PC-9 (cell line): Measurements from ENCODE around the gene ARID5A. TPM values are rescaled to one million over a fixed set of nuclear protein-coding genes. Genes with fewer than 3 reads are reported as not detected.

Experiments
- BruUV-seq: library from RNA; stranded (reverse); fragments of 400-500 nt; replicated peaks from 2 replicates; lab custom pipeline; 2021; lab: Mats Ljungman, UMichigan
- CTCF ChIA-PET: fragments of 300-600 bp; sonication (Branson Sonifier 250); formaldehyde crosslinking; loops from one replicate; lab custom pipeline; 2022; ENCODE audit warnings: antibody characterized with exemption; lab: Charles Lee
- POLR2A ChIA-PET: fragments of 300-600 bp; sonication (Branson Sonifier 250); formaldehyde crosslinking; loops from one replicate; lab custom pipeline; 2022; ENCODE audit warnings: antibody characterized with exemption; ENCODE audit not compliant: unreplicated experiment; lab: Charles Lee
- DNase-seq, 2 experiments: peaks; one replicate each; pipeline versions ENCODE4 v3.0.0 to v3.0.0-alpha.2; 2015 to 2022; ENCODE audit warnings: mixed read lengths in 1 of 2
- H2AFZ ChIP-seq: fragments of 200-600 bp; sonication (generic); 2 replicates; pipeline ENCODE4 v1.8.1; 2017; ENCODE audit warnings: antibody characterized with exemption
- H3F3A ChIP-seq: fragments of 200-600 bp; sonication (generic); 2 replicates; pipeline ENCODE4 v1.8.1; 2017; ENCODE audit warnings: antibody characterized with exemption, mild to moderate bottlenecking, low read depth; ENCODE audit not compliant: insufficient read depth
- H3K27ac ChIP-seq: fragments of 200-600 bp; sonication (generic); 2 replicates; pipeline ENCODE4 v1.6.1; 2016; ENCODE audit warnings: mixed run types
- H3K27me3 ChIP-seq: fragments of 200-600 bp; sonication (generic); 2 replicates; pipeline ENCODE4 v1.6.1; 2016; ENCODE audit warnings: low read depth, mixed run types; ENCODE audit not compliant: insufficient read depth
- H3K36me3 ChIP-seq: fragments of 200-600 bp; sonication (generic); 2 replicates; pipeline ENCODE4 v1.6.1; 2016; ENCODE audit warnings: low read depth, mixed run types
- H3K4me1 ChIP-seq: fragments of 200-600 bp; sonication (generic); replicated peaks from 2 replicates; pipeline ENCODE4 v1.6.1; 2016; ENCODE audit warnings: mixed run types; ENCODE audit not compliant: insufficient read depth
- H3K4me2 ChIP-seq: fragments of 200-600 bp; sonication (generic); 2 replicates; pipeline ENCODE4 v1.6.1; 2017; ENCODE audit warnings: mixed run types
- H3K4me3 ChIP-seq: fragments of 200-600 bp; sonication (generic); 2 replicates; pipeline ENCODE4 v1.6.1; 2016; ENCODE audit warnings: mixed run types
- H3K79me2 ChIP-seq: fragments of 200-600 bp; sonication (generic); 2 replicates; pipeline ENCODE4 v1.6.1; 2017; ENCODE audit warnings: low read depth, mixed run types
- H3K9me2 ChIP-seq: fragments of 200-600 bp; sonication (generic); 2 replicates; pipeline ENCODE4 v1.8.1; 2017; ENCODE audit warnings: mild to moderate bottlenecking; ENCODE audit not compliant: insufficient read depth
- H3K9me3 ChIP-seq: fragments of 200-600 bp; sonication (generic); 2 replicates; pipeline ENCODE4 v1.8.1; 2016; ENCODE audit warnings: low read depth; ENCODE audit not compliant: insufficient read depth
- H4K20me1 ChIP-seq: fragments of 200-600 bp; sonication (generic); 2 replicates; pipeline ENCODE4 v1.8.1; 2017; ENCODE audit not compliant: insufficient read depth
- CTCF ChIP-seq: fragments of 200-600 bp; sonication (generic); conservative IDR thresholded peaks from 2 replicates; pipeline ENCODE4 v1.6.1; 2017; ENCODE audit warnings: mixed run types, antibody characterized with exemption, mild to moderate bottlenecking, moderate library complexity
- EZH2 ChIP-seq: fragments of 200-600 bp; sonication (generic); IDR thresholded peaks from 2 replicates; pipeline ENCODE4 v1.8.0; 2017; ENCODE audit warnings: antibody characterized with exemption, low read depth
- intact Hi-C: fragments of 100-400 bp; cut with micrococcal nuclease; formaldehyde crosslinking; loops from one replicate; pipeline ENCODE4 v1.10.0; 2022; ENCODE audit not compliant: unreplicated experiment
- total RNA-seq: library from RNA; stranded (reverse); gene quantifications from 2 replicates; pipeline ENCODE4 v1.2.3, GENCODE V29; 2021

Gene ARID5A
- total RNA-seq, 1 experiment from 2014 or later = 6.0 TPM

DNA sequence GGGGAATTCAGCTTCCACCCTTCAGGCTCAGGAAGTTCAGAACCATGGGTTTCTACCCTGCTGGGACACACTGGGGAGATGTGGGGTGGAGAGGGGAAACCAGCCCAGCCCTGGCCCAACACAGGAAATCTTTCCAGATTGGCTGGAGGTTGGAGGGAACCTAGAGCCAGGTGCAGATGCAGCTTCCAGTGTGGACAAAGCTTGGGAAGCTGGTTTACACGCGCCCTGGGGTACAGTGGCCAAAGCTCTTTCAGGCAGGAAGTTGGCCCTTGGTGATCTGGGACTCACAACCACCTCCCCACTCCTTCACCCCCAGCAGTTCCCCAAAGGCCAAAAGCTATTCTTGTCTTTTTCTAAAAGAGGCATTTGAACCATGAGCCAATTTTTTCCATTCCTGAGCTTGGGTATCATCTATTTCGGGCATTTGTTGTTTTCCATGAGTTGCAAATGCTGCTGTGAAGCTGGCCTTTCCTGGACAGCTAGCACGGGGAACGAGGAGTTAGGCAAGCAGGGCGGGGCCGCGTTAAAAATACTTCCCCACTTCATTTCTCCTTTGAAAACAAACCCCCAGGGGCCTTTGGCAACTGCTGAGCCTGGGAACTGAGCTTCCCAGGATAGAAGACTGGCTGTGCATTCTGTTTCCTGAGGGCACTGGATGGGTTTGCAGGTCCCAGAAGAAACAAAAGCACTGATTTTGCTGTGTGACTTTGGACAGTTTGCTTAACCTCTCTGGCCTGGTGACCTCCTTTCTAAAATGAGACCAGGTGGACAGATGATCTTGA is 3.1 kb upstream of the ARID5A start:
- H2AFZ ChIP-seq = 0 out of 2 replicates have a peak overlapping the region, but pooled peaks have one; percentile 9
- intact Hi-C loops = loop anchor here (5.0 kb wide), 2 partner anchors 226 to 284 kb away; partner anchors contain the start of genes CNNM3 and SNRNP200
- no peaks in the 10 kb centered on the region; the same call in 1 of the 2 replicates for H3K79me2 ChIP-seq
- no peaks in the 10 kb centered on the region for H3K36me3 ChIP-seq
- no peak overlapping the region for H3K4me3 ChIP-seq
- peaks cover 36% of the 10 kb centered on the region for H3K4me1 ChIP-seq
- peak overlapping the region; percentile 86 for H3K4me2 ChIP-seq
- H3F3A ChIP-seq = peaks cover 26% of the 10 kb centered on the region
- peak overlapping the region; percentile 59 for H3K27ac ChIP-seq
- TF ChIP-seq EZH2 = no peak
- no peak for TF ChIP-seq CTCF
- no peaks in the 10 kb centered on the region for H3K27me3 ChIP-seq
- peak; percentile 41 to 83 for DNase-seq
- no peaks in the 10 kb centered on the region for H4K20me1 ChIP-seq
- POLR2A ChIA-PET = interaction anchor here (0.6 kb wide), 1 partner anchor 197 kb away, joined by 3 read pairs; no protein-coding TSS in a partner anchor
- CTCF ChIA-PET = interaction anchor here (0.6 to 0.7 kb wide), 3 partner anchors 283 to 534 kb away, joined by 3 read pairs; partner anchors contain the start of gene CNNM3
- H3K9me3 ChIP-seq = no peaks in the 10 kb centered on the region
- no peaks in the 10 kb centered on the region for H3K9me2 ChIP-seq
- no TSS peak for BruUV-seq

DNA sequence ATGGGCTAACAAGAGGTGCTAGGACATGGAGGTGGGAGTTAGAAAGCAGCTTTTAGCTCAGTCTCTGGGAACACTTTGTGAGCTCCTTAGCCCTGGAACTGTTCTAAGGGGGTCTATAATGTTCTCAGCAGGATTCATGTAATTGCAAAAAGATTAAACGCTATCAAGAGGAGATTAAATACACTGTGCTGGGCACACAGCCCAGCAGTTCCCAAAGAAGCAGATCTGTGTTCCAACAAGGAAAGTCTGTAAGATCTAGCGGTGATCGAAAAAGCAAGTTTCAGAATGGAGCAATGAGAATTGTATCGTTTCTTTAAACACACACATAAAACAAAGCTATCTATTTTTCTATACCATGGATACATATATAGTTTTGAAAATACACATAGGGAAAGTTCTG is 2.4 kb upstream of the ARID5A start:
- H3K27ac ChIP-seq = peak overlapping the region; percentile 59; the same call in 1 of the 2 replicates
- H3F3A ChIP-seq = peaks cover 28% of the 10 kb centered on the region
- ChIA-PET POLR2A (no interaction called here), CTCF (interaction anchor here (0.6 kb wide), 1 partner anchor 267 kb away, joined by 3 read pairs; no protein-coding TSS in a partner anchor)
- no peaks in the 10 kb centered on the region for H4K20me1 ChIP-seq
- H3K4me1 ChIP-seq = peaks cover 36% of the 10 kb centered on the region
- H3K79me2 ChIP-seq = no peaks in the 10 kb centered on the region; the same call in 1 of the 2 replicates
- no TSS peak for BruUV-seq
- H3K9me3 ChIP-seq = no peaks in the 10 kb centered on the region
- no peaks in the 10 kb centered on the region for H3K36me3 ChIP-seq
- intact Hi-C loops = loop anchor here (5.0 kb wide), 2 partner anchors 227 to 283 kb away; partner anchors contain the start of genes CNNM3 and SNRNP200
- no peak overlapping the region for H3K4me3 ChIP-seq
- no peaks in the 10 kb centered on the region for H3K27me3 ChIP-seq
- H3K4me2 ChIP-seq = peak overlapping the region; percentile 86
- H3K9me2 ChIP-seq = no peaks in the 10 kb centered on the region
- DNase-seq = no peak
- no peak overlapping the region for H2AFZ ChIP-seq
- TF ChIP-seq CTCF (no peak), EZH2 (no peak)

GRCh38 chr2:96534701-96535181 is 1.8 kb upstream of the ARID5A start:
- intact Hi-C loops = loop anchor here (5.0 kb wide), 2 partner anchors 227 to 283 kb away; partner anchors contain the start of genes CNNM3 and SNRNP200

More at GRCh38 chr2:96534701-96535181, 1.8 kb upstream of the ARID5A start:
- Histone ChIP-seq H3K27ac (peak overlapping the region; percentile 59; the same call in 1 of the 2 replicates), H4K20me1 (peaks cover 2% of the 10 kb centered on the region; the same call in 1 of the 2 replicates), H3F3A (peaks cover 34% of the 10 kb centered on the region), H3K4me2 (peak overlapping the region; percentile 86), H3K9me2 (no peaks in the 10 kb centered on the region), H3K9me3 (no peaks in the 10 kb centered on the region), H3K4me1 (peaks cover 42% of the 10 kb centered on the region), H2AFZ (no peak overlapping the region), H3K27me3 (no peaks in the 10 kb centered on the region), H3K4me3 (no peak overlapping the region), H3K79me2 (no peaks in the 10 kb centered on the region; the same call in 1 of the 2 replicates), H3K36me3 (no peaks in the 10 kb centered on the region)
- ChIA-PET CTCF (interaction anchor here (0.6 kb wide), 1 partner anchor 267 kb away, joined by 3 read pairs; no protein-coding TSS in a partner anchor), POLR2A (no interaction called here)
- no peak for TF ChIP-seq CTCF
- TF ChIP-seq EZH2 = no peak
- peak in 1 of 2 experiments; percentile 74 for DNase-seq
- BruUV-seq = no TSS peak
